HG02852 (cell line): Measurements from ENCODE around the gene TEX28.
A peak's percentile ranks its signal among the peaks of the same experiment; 100 is the strongest.
"Not testable (repeated sequence)": the region's sequence is repeated elsewhere in the genome, so short reads cannot be mapped to it uniquely, and the experiment has no call there.

Experiments used
- ATAC-seq: cut with Tn5 transposase; IDR thresholded peaks from one replicate; pipeline ENCODE4 v1.9.1; 2021; ENCODE audit warnings: mild to moderate bottlenecking, moderate library complexity; ENCODE audit not compliant: unreplicated experiment

Gene TEX28

DNA sequence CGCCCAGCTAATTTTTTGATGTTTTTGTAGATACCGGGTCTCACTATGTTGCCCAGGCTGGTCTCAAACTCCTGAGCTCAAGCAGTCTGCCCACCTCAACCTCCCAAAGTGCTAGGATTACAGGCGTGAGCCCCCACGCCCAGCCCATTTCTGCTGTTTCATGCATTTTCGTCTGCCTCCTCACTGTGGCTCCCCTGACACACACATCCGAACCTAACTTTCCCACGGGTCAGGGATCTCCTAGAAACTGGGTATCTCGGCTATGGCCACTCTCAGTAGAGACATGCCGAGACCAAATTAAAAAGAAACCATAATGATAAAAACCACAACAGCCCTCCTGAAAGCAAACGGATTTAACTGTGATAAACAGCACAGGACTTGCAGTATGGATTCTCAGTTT, 46.8 kb downstream of the TEX28 start:
- not testable (repeated sequence) for ATAC-seq

DNA sequence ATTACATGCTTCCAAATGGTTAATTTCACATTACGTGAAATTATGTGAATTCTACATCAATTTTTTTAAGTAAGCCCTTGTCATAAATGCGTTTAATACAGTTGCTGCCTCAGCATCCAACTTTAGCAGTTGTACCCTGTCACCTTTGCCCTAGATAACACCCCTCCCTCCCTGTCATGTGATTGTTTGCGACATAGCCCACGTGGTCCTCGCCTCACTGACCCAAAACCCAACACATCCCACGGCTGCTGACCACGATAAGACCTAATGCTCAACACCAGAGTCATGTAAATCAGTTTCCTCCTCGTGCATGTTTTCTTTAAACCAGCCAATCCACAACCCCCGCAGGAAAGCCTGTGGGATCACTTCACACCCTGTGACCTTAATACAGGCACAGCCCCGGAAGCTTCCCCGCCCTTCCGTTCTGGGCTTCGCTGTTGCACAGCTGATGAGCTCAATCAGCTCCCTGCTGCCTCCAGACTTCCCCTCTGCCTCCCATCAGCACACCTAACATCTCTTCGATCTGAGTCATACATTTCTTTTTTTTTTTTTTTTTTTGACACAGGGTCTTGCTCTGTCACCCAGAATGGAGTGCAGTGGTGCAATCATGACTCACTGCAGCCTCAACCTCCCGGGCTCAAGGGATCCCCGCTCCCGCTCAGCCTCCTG, 47.4 kb downstream of the TEX28 start:
- peak; percentile 70 for ATAC-seq

DNA sequence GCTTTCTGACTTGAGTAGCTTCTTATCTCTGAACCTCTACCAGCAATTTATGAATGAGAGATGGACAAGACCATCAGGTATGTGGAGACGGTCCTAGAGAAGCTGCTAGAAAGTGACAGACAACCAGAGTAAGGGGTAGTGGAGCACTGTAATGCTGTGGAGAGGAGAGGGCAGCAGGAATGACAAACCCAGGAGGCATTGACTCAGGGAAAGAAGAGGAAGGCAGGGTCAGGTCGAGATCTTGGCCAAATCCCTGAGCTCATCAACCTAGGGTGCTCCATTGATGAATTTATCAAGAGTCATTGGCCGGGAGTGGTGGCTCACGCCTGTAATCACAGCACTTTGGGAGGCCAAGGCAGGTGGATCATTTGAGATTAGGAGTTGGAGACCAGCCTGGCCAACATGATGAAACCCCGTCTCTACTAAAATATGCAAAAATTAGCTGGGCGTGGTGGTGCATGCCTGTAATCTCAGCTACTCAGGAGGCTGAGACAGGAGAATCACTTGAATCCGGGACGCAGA, 54.9 kb downstream of the TEX28 start:
- ATAC-seq: not testable (repeated sequence)

DNA sequence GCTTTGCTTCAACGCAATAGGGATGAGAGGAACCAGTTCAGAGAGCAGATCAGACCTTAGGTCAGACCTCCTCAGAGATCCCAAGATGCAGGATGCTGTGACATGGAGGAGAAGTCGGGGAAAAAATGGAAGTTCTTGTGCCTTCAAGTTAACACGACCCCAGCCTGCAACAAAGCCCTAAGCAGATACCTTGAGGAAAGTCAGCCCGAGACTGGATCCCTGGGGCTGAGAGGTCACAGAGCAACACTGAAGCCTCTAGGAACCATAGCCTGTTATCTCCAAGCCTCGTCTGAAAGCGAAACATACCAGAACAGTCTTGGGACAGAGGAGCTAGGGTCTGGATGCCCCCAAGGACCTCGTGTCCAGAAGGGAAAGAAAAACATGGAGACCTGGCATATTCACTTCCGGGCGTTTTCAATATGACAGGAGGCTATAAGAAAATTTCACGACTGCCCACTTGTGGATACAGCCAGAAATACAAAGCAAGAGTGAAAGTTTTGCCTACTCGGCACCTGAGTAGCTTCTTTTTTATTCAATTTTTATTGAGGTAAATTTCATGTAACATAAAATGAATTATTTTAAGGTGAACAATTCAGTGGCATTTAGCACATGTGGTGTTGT, 55.9 kb downstream of the TEX28 start:
- ATAC-seq: not testable (repeated sequence)

DNA sequence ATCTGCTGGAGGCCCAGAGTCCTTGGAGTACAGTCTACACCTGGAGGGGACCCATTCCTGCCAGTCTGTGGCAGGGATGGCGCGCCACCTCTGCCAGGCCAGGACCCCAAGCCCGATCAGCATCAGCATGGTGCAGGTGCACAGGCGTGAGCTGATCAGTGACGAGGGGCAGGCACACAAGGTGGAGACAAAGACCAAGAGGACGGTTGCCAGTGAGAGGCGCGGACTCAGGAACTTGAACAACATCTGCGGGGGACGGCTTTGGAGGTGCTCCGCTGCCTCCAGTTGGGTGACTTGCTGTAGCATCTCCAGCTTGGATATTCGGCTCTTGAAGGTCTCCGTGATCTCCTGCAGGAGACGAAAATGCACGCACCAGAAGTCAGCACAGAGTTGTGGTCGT, 61.3 kb downstream of the TEX28 start:
- ATAC-seq: not testable (repeated sequence)

DNA sequence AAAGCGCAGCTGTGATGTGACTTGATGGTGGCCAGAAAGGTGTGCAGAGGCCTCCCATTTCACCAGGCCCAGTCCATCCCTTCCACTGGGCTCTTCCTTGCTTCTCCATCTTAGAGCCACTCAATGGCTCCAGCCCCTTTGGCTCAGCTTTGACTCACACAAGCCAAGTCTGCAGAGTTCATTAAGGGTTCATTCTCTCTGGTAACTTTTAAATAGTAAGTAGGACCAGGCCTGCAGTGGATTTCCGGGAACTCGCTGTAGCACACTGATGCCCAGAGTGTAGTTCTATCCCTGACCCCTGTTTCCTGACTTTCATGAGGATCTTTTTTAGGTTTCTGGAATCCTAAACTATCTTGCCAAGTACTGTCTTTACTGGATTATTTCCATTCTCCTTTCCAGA, 63.5 kb downstream of the TEX28 start:
- ATAC-seq: not testable (repeated sequence)

DNA sequence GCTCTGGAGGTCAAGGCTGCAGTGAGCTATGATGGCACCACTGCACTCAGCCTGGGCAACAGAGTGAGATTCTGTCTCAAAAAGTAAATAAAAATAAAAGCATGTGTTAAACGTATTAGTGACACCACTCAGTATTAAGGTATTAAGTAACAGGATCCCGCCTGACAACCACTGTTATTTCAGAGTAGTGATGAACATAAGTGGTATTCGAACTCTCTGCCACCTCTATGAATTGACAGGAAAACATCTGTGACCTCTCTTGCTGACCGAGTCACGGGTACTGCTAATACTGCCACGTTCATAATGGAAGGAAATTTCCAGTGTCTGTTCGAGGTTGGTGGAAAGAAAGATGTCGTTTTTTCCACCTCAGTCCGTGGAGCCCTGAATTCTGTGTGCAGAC, 68.2 kb downstream of the TEX28 start:
- ATAC-seq: not testable (repeated sequence)

DNA sequence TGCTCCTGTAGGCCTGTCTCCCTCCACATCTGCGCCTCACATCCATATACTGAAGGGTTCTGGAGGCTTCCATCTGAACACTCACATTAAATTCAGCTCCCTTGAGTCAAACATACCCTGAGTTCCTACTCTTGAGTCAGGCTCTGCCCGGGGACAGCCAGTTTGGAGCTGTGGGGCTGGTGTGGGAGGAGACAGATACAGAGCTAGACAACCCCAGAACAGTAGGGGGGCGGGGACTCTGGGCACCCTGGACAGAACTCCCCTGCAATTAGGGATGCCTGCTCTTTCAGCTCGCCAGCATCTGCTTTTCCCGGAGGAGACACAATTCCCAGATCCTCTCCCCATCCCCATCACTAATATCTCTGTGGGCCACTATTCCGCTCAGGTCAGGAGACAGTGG, 69.6 kb downstream of the TEX28 start:
- ATAC-seq: not testable (repeated sequence)
